Common myeloid progenitor, CD34-positive (primary cell): Measurements from ENCODE around the gene PIK3AP1.
"Not testable (repeated sequence)": the region's sequence is repeated elsewhere in the genome, so short reads cannot be mapped to it uniquely, and the experiment has no call there.

Source experiments
- CTCF ChIA-PET: fragments of 350-600 bp; sonication (Branson Sonifier 250); formaldehyde crosslinking; loops from one replicate; lab custom pipeline; 2021; ENCODE audit warnings: antibody characterized with exemption; lab: Charles Lee
- POLR2A ChIA-PET: fragments of 350-600 bp; sonication (Branson Sonifier 250); formaldehyde crosslinking; loops from one replicate; lab custom pipeline; 2021; ENCODE audit warnings: antibody characterized with exemption; lab: Charles Lee
- DNase-seq, 3 donors: peaks; one replicate each; pipeline versions ENCODE4 v3.0.0 to v3.0.0-alpha.2; 2013
- H3K27ac ChIP-seq, 2 experiments: 1 replicate in 1 of 2; 2 replicates in 1 of 2; pipeline ENCODE4 v1.7.0; 2013; ENCODE audit warnings: inconsistent platforms in 2 of 2, low read length in 2 of 2, mild to moderate bottlenecking in 2 of 2, low read depth in 1 of 2, moderate library complexity in 1 of 2; ENCODE audit not compliant: severe bottlenecking in 2 of 2, insufficient read depth in 1 of 2, poor library complexity in 1 of 2
- H3K27me3 ChIP-seq, 5 experiments: replicated peaks in 2 of 5; 1 replicate in 3 of 5; 2 replicates in 2 of 5; pipeline versions ENCODE4 v1.6.1 to v1.7.0; 2013; ENCODE audit warnings: low read length in 4 of 5, mild to moderate bottlenecking in 2 of 5, moderate library complexity in 2 of 5, inconsistent platforms in 1 of 5; ENCODE audit not compliant: insufficient read depth in 5 of 5, control insufficient read depth in 4 of 5
- H3K36me3 ChIP-seq, 4 experiments: 1 replicate in 2 of 4; 2 replicates in 2 of 4; pipeline versions ENCODE4 v1.6.1 to v1.7.0; 2013; ENCODE audit warnings: low read length in 3 of 4, control low read depth in 1 of 4, mild to moderate bottlenecking in 1 of 4; ENCODE audit not compliant: control insufficient read depth in 4 of 4, insufficient read depth in 4 of 4
- H3K4me1 ChIP-seq, 4 experiments: 1 replicate in 3 of 4; 2 replicates in 1 of 4; pipeline versions ENCODE4 v1.6.1 to v1.7.1; 2013; ENCODE audit warnings: low read length in 3 of 4, mild to moderate bottlenecking in 3 of 4, control low read depth in 1 of 4, inconsistent platforms in 1 of 4, moderate library complexity in 1 of 4; ENCODE audit not compliant: control insufficient read depth in 4 of 4, insufficient read depth in 4 of 4; ENCODE audit errors: control extremely low read depth in 1 of 4
- H3K4me3 ChIP-seq, 7 experiments: 1 replicate in 4 of 7; 2 replicates in 3 of 7; pipeline versions ENCODE4 v1.5.1 to v1.7.0; 2013; ENCODE audit warnings: mild to moderate bottlenecking in 7 of 7, low read length in 6 of 7, moderate library complexity in 6 of 7, inconsistent platforms in 2 of 7, low read depth in 2 of 7, control low read depth in 1 of 7; ENCODE audit not compliant: insufficient read depth in 4 of 7, control insufficient read depth in 1 of 7; ENCODE audit errors: extremely low read depth in 1 of 7
- H3K9me3 ChIP-seq, 5 experiments: 1 replicate in 4 of 5; 2 replicates in 1 of 5; pipeline versions ENCODE4 v1.6.1 to v1.7.1; 2013; ENCODE audit warnings: low read length in 4 of 5, mild to moderate bottlenecking in 2 of 5, inconsistent platforms in 1 of 5, low read depth in 1 of 5, moderate library complexity in 1 of 5; ENCODE audit not compliant: control insufficient read depth in 4 of 5, insufficient read depth in 2 of 5; ENCODE audit errors: control extremely low read depth in 1 of 5
- WGBS: methylation state at CpG from one replicate; pipeline ENCODE4 v1.1.5; 2013; ENCODE audit not compliant: insufficient coverage; 5-methylcytosine and 5-hydroxymethylcytosine counted together

PIK3AP1 gene

DNA sequence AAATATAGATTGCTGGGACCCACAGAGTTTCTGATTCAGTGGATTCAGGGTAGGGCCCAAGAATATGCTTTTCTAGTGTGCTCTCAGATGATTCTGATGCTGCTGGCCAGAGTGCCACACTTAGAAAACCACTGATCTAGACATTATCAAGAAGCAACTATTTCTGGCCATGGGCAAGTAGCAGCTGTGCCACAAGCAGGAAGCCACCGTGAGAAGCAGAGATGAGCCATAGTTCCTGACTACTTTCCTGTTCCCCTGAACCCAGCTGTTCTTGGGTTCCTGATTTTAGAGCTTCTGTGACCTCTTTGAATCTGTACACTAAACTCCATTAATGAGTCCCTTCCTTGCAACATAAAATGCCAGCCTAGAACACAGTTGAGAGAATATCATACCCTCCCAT is 38.1 kb upstream of the PIK3AP1 start:
- POLR2A ChIA-PET = no interaction called here
- no peaks in the 10 kb centered on the region for H3K36me3 ChIP-seq
- H3K27me3 ChIP-seq = no peaks in the 10 kb centered on the region
- no peaks in the 10 kb centered on the region for H3K9me3 ChIP-seq
- peak overlapping the region in 1 of 7 experiments; percentile 18 for H3K4me3 ChIP-seq
- CTCF ChIA-PET = interaction anchor here (0.7 to 2.3 kb wide), 11 partner anchors 9 to 221 kb away, joined by 3 to 8 read pairs (median 3); no protein-coding TSS in a partner anchor
- DNase-seq = peak; percentile 52 to 86 (median 81)
- H3K4me1 ChIP-seq = peaks cover 9 to 36% (median 21%) of the 10 kb centered on the region in 4 experiments
- H3K27ac ChIP-seq = peak overlapping the region in 1 of 2 experiments; percentile 15
- 0% methylated on average over 1 of the region's 1 CpG for WGBS

DNA sequence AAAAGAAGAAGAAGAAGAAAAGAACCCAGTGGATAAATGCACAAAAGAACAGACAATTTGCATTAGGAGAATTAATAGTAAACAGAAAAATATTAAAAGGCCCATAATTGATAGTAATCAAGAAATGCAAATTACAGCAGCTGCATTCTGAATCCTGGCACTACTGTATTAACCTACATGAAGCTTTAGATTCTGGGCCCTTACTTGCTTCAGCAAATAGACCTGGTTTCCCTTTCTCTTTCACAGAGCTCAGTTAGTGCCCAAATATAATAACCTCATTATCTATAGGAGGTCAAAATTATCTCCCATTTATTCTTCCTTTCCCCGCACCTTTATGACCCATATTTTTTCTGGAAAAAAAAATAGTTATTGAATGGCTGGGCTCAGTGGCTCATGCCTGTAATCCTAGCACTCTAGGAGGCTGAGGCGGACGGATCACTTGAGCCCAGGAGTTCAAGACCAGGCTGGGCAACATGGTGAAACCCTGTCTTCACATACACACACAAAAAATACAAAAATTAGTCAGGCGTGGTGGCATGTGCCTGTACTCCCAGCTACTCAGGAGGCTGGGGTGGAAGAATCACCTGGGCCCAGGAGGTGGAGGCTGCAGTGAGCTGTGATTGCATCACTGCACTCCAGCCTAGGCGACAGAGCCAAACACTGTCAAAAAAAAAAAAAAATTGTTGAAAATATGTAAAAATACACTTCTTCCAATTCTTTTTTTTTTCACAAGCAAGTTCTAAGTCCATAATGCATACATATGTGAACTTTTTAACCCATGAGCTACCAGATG is 36.0 kb upstream of the PIK3AP1 start:
- no peak overlapping the region for H3K4me3 ChIP-seq
- no peaks in the 10 kb centered on the region for H3K9me3 ChIP-seq
- ChIA-PET CTCF (interaction anchor here (0.8 kb wide), 1 partner anchor 13 kb away, joined by 3 read pairs; no protein-coding TSS in a partner anchor), POLR2A (no interaction called here)
- no peaks in the 10 kb centered on the region for H3K36me3 ChIP-seq
- peak in 1 of 3 donors; percentile 48 for DNase-seq
- H3K27me3 ChIP-seq = no peaks in the 10 kb centered on the region
- WGBS = 100% methylated on average over 3 of the region's 5 CpGs
- H3K27ac ChIP-seq = no peak overlapping the region
- peaks cover 9 to 44% (median 24%) of the 10 kb centered on the region in 4 experiments for H3K4me1 ChIP-seq

DNA sequence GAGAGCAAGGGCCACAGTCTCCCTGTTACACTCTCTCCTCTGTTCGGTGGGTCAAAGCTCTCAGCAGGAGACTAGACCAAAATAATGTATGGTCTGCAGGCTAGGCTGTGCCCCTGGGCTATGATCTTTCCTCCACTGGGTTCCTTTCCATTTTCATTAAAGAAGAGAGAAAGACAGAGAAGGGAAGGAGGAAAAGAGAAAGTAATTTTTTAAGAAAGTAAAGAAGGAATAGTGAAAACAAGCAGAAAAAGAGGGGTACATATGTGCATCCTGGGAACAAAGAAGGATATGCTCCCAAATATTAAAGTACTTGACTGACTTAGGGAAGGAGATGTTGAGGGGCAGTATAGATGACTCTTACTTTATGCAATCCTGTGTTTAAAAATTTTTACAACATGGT is 33.6 kb upstream of the PIK3AP1 start:
- peaks cover 12 to 44% (median 23%) of the 10 kb centered on the region in 4 experiments for H3K4me1 ChIP-seq
- ChIA-PET POLR2A (no interaction called here), CTCF (interaction anchor here (0.8 to 1.2 kb wide), 2 partner anchors 27 to 111 kb away, joined by 3 to 6 read pairs; no protein-coding TSS in a partner anchor)

DNA sequence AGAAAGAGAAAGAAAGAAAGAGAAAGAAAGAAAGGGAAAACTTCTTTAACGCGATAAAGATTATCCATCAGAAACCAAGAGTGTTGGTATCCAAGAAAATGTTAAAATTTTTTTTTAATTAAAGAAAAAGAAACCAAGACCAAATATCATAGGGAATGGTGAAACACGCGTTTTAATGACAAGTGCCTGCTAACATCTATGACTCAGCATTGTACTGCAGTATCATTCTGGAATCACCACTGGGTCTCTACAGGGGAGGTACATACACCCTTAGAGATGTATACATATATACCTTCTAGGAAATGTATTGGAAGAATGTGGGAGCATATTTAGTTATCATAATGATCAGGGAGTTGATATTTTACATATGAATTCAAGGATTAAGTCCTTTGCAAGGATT is 32.1 kb upstream of the PIK3AP1 start:
- H3K27ac ChIP-seq = no peak overlapping the region
- peak in 2 of 3 donors; percentile 63 to 73 for DNase-seq
- no peaks in the 10 kb centered on the region for H3K36me3 ChIP-seq
- ChIA-PET POLR2A (no interaction called here), CTCF (no interaction called here)
- no CpG with 5 or more reads among the region's 4 CpGs for WGBS
- no peaks in the 10 kb centered on the region for H3K9me3 ChIP-seq
- H3K27me3 ChIP-seq = no peaks in the 10 kb centered on the region
- H3K4me1 ChIP-seq = peaks cover 17 to 44% (median 24%) of the 10 kb centered on the region in 4 experiments
- H3K4me3 ChIP-seq = no peak overlapping the region

More for the DNA sequence above, 33.6 kb upstream of the PIK3AP1 start:
- Histone ChIP-seq H3K9me3 (no peaks in the 10 kb centered on the region), H3K36me3 (no peaks in the 10 kb centered on the region), H3K27ac (no peak overlapping the region), H3K27me3 (no peaks in the 10 kb centered on the region), H3K4me3 (no peak overlapping the region)
- DNase-seq = no peak
- no CpG with 5 or more reads among the region's 1 CpG for WGBS

GRCh38 chr10:96750316-96750715 is 30.0 kb upstream of the PIK3AP1 start:
- WGBS = 100% methylated on average over 7 of the region's 24 CpGs
- CTCF ChIA-PET = interaction anchor here (0.6 to 1.6 kb wide), 7 partner anchors 7 to 356 kb away, joined by 3 to 6 read pairs (median 3); no protein-coding TSS in a partner anchor
- H3K9me3 ChIP-seq, DNase-seq, H3K4me3 ChIP-seq, H3K36me3 ChIP-seq, POLR2A ChIA-PET, H3K27me3 ChIP-seq, H3K27ac ChIP-seq: not testable (repeated sequence)
- H3K4me1 ChIP-seq = peaks cover 16 to 35% (median 21%) of the 10 kb centered on the region in 4 experiments

- DNase-seq = peak; percentile 58 to 93 (median 90)
- WGBS = 46% methylated on average over 5 of the region's 7 CpGs
- H3K27ac ChIP-seq = peak overlapping the region in 1 of 2 experiments; percentile 26
- H3K36me3 ChIP-seq = peaks cover 0 to 6% (median 0%) of the 10 kb centered on the region in 4 experiments
- no peak overlapping the region for H3K4me3 ChIP-seq
- ChIA-PET CTCF (interaction anchor here (1.2 to 1.7 kb wide), 4 partner anchors 10 to 111 kb away, joined by 3 to 5 read pairs (median 3); no protein-coding TSS in a partner anchor), POLR2A (no interaction called here)
- H3K9me3 ChIP-seq = no peaks in the 10 kb centered on the region
- no peaks in the 10 kb centered on the region for H3K27me3 ChIP-seq
- H3K4me1 ChIP-seq = peaks cover 16 to 39% (median 20%) of the 10 kb centered on the region in 4 experiments
Observed at GRCh38 chr10:96747734-96748550, 27.6 kb upstream of the PIK3AP1 start.
